Measurements from ENCODE around the gene FRS2. TPM values are rescaled to one million over a fixed set of nuclear protein-coding genes. Genes with fewer than 3 reads are reported as not detected.

Gene FRS2
- total RNA-seq, 4 donors from 2014 or later, result 16.7 to 48.6 (median 25.3) TPM

DNA sequence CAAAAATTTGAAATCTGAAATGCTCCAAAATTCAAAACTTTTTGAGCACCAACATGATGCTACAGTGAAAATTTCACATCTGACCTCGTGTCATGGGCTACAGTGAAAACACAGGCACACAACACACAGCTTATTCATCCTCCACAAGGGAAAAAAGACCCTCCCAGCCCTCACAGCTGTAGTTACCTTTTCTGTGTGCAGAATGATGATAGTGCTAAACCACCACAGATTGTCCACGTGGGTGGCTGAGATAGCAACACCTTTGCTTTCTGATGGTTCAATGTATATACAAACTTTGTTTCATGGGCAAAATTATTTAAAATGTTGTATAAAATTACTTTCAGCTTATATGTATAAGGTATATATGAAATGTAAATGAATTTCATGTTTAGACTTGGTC lies 46.8 kb downstream of the FRS2 start:
- TF ChIP-seq POLR2A (IDR thresholded peaks at IDR 0.05), result no peak
- TF ChIP-seq POLR2AphosphoS5 (IDR thresholded peaks at IDR 0.05), result no peak
- TF ChIP-seq EP300 (IDR thresholded peaks at IDR 0.05; ENCODE audit: low read depth), result no peak
- TF ChIP-seq, protein P1, sequence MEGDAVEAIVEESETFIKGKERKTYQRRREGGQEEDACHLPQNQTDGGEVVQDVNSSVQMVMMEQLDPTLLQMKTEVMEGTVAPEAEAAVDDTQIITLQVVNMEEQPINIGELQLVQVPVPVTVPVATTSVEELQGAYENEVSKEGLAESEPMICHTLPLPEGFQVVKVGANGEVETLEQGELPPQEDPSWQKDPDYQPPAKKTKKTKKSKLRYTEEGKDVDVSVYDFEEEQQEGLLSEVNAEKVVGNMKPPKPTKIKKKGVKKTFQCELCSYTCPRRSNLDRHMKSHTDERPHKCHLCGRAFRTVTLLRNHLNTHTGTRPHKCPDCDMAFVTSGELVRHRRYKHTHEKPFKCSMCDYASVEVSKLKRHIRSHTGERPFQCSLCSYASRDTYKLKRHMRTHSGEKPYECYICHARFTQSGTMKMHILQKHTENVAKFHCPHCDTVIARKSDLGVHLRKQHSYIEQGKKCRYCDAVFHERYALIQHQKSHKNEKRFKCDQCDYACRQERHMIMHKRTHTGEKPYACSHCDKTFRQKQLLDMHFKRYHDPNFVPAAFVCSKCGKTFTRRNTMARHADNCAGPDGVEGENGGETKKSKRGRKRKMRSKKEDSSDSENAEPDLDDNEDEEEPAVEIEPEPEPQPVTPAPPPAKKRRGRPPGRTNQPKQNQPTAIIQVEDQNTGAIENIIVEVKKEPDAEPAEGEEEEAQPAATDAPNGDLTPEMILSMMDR (IDR thresholded peaks at IDR 0.05), result no peak
- in situ Hi-C loops (cut with MboI; ENCODE audit: low pct_ligation_motif_present in 1 of 4, low pct_unique_long_range_greater_than_20kb in 1 of 4, low sequenced_read_pairs in 3 of 4), result no loop called here
- no peak overlapping the region for H3K27ac ChIP-seq
- no peak overlapping the region for H3K4me3 ChIP-seq
- H3K27me3 ChIP-seq, result no peaks in the 10 kb centered on the region
- intact Hi-C loops (cut with DNase I; ENCODE audit: low total_unique reads), result no loop called here
- H3K4me1 ChIP-seq, result peaks cover 0 to 26% (median 7%) of the 10 kb centered on the region in 4 donors
- H3K9me3 ChIP-seq, result no peaks in the 10 kb centered on the region
- 83 to 95% methylated on average over 2 of the region's 2 CpGs for WGBS, 2 donors (ENCODE audit: low coverage in 1 of 2)
- no peaks in the 10 kb centered on the region for H3K36me3 ChIP-seq
- no peak for DNase-seq

DNA sequence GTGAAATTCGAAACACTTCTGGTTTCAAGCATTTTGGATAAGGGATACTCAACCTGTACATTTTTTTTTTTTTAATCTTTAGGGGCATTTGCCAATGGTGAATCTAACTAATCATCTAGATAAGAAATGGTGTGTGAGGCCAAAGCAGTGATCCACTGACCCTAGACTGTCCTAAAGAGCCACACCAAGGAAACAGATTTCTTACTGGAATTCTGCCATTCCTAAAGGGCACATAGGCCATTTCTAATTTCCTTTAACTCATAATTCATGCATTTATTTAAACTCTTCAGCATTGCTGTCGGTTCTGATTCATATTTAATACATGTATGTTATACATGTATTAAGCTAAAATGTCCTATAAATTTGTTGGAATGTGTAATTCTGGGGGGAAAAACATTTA lies 47.2 kb downstream of the FRS2 start:
- in situ Hi-C loops (cut with MboI; ENCODE audit: low pct_ligation_motif_present in 1 of 4, low pct_unique_long_range_greater_than_20kb in 1 of 4, low sequenced_read_pairs in 3 of 4), result no loop called here
- H3K27ac ChIP-seq, result no peak overlapping the region
- no peak for DNase-seq
- intact Hi-C loops (cut with DNase I; ENCODE audit: low total_unique reads), result no loop called here
- no peaks in the 10 kb centered on the region for H3K36me3 ChIP-seq
- H3K27me3 ChIP-seq, result no peaks in the 10 kb centered on the region
- no peak overlapping the region for H3K4me3 ChIP-seq
- no peaks in the 10 kb centered on the region for H3K9me3 ChIP-seq
- peaks cover 0 to 21% (median 2%) of the 10 kb centered on the region in 4 donors for H3K4me1 ChIP-seq
- TF ChIP-seq POLR2AphosphoS5 (IDR thresholded peaks at IDR 0.05) (no peak), POLR2A (IDR thresholded peaks at IDR 0.05) (no peak), EP300 (IDR thresholded peaks at IDR 0.05; ENCODE audit: low read depth) (no peak)
- TF ChIP-seq, protein P1 (IDR thresholded peaks at IDR 0.05), result no peak
- WGBS, 2 donors (ENCODE audit: low coverage in 1 of 2), result 86 to 89% methylated on average over 2 of the region's 2 CpGs

DNA sequence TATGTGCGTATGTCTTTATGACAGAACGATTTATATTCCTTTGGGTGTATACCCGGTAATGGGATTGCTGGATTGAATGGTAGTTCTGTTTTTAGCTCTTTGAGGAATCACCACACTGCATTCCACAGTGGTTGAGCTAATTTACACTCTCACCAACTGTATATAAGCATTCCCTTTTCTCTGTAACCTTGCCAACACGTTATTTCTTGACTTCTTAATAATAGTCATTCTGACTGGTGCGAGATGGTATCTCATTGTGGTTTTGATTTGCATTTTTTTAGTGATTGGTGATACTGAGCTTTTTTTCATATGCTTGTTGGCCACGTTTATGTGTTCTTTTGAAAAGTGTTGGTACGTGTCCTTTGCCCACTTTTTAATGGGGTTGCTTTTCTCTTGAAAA lies 49.7 kb downstream of the FRS2 start:
- in situ Hi-C loops (cut with MboI; ENCODE audit: low pct_ligation_motif_present in 1 of 4, low pct_unique_long_range_greater_than_20kb in 1 of 4, low sequenced_read_pairs in 3 of 4) (no loop called here), intact Hi-C loops (cut with DNase I; ENCODE audit: low total_unique reads) (no loop called here)
- TF ChIP-seq POLR2AphosphoS5 (IDR thresholded peaks at IDR 0.05) (no peak), POLR2A (IDR thresholded peaks at IDR 0.05) (no peak), EP300 (IDR thresholded peaks at IDR 0.05; ENCODE audit: low read depth) (no peak)
- TF ChIP-seq, protein P1 (IDR thresholded peaks at IDR 0.05), result no peak
- no peak overlapping the region for H3K27ac ChIP-seq
- peaks cover 0 to 11% (median 1%) of the 10 kb centered on the region in 4 donors for H3K4me1 ChIP-seq
- no peaks in the 10 kb centered on the region for H3K36me3 ChIP-seq
- 85 to 87% methylated on average over 7 of the region's 7 CpGs for WGBS, 2 donors (ENCODE audit: low coverage in 1 of 2)
- H3K9me3 ChIP-seq, result no peaks in the 10 kb centered on the region
- H3K4me3 ChIP-seq, result no peak overlapping the region
- H3K27me3 ChIP-seq, result no peaks in the 10 kb centered on the region
- no peak for DNase-seq

DNA sequence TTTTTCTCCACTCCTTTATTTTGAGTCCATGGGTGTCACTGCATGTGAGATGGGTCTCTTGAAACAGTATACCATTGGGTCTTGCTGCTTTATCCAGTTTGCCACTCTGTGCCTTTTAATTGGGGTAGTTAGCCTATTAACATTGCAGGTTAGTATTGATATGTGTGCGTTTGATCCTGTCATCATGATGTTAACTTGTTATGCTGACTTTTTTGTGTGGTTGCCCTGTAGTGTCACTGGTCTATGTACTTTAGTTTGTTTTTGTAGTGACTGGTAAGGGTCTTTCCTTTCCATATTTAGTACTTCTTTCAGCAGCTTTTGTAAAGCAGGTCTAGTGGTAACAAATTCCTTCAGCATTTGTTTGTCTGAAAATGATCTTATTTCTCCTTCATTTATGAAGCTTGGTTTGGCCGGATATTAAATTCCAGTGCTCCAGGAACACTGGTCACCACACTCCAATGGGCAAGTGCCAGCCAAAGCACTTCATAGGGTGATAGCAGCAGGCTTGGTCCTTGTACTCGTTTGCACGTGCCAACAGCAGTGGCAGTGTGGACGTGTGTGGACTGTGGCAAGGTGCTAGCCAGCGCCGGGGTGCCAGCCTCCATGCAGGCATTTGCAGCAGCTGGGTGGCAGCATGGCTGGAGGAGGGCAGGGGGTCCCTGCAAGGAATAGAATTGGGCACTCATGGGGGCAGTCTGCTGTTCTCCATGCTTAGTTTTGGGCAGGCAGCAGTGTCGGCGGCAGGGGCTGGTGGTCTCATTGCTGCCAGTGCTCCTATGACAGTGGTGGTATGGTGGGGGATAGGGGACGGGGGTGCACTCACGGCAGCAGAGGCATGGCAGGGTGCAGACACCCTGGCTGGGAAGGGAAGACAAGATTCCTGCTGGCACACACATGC lies 53.5 kb downstream of the FRS2 start:
- H3K9me3 ChIP-seq, result no peaks in the 10 kb centered on the region
- no peaks in the 10 kb centered on the region for H3K27me3 ChIP-seq
- no peak for DNase-seq
- no peak overlapping the region for H3K27ac ChIP-seq
- H3K4me3 ChIP-seq, result no peak overlapping the region
- no peaks in the 10 kb centered on the region for H3K36me3 ChIP-seq
- in situ Hi-C loops (cut with MboI; ENCODE audit: low pct_ligation_motif_present in 1 of 4, low pct_unique_long_range_greater_than_20kb in 1 of 4, low sequenced_read_pairs in 3 of 4), result no loop called here
- 98 to 100% methylated on average over 1 to 11 of the region's 11 CpGs for WGBS, 2 donors (ENCODE audit: low coverage in 1 of 2)
- TF ChIP-seq EP300 (IDR thresholded peaks at IDR 0.05; ENCODE audit: low read depth), result no peak
- no peak for TF ChIP-seq POLR2AphosphoS5 (IDR thresholded peaks at IDR 0.05)
- no peak for TF ChIP-seq POLR2A (IDR thresholded peaks at IDR 0.05)
- TF ChIP-seq, protein P1 (IDR thresholded peaks at IDR 0.05), result no peak
- intact Hi-C loops (cut with DNase I; ENCODE audit: low total_unique reads), result no loop called here
- peaks cover 0 to 10% (median 3%) of the 10 kb centered on the region in 4 donors for H3K4me1 ChIP-seq
